ENCODE measurements around the gene PLPPR3.
"Not testable (repeated sequence)": the region's sequence is repeated elsewhere in the genome, so short reads cannot be mapped to it uniquely, and the experiment has no call there.

The PLPPR3 gene

GRCh38 chr19:853014-853585 is 31.3 kb upstream of the PLPPR3 start:
- DNase-seq, result no peak

- no peak for DNase-seq
These were observed 30.6 kb upstream of the PLPPR3 start, which contains the start of gene ELANE for GRCh38 chr19:852136-853013. ELANE (plus strand) TSS chr19:852303; CDS start chr19:852329, 26 bp downstream.

GRCh38 chr19:850979-851335 is 29.2 kb upstream of the PLPPR3 start:
- no peak for DNase-seq

- DNase-seq, result no peak
These were observed 28.6 kb upstream of the PLPPR3 start for GRCh38 chr19:850221-850978.

DNA sequence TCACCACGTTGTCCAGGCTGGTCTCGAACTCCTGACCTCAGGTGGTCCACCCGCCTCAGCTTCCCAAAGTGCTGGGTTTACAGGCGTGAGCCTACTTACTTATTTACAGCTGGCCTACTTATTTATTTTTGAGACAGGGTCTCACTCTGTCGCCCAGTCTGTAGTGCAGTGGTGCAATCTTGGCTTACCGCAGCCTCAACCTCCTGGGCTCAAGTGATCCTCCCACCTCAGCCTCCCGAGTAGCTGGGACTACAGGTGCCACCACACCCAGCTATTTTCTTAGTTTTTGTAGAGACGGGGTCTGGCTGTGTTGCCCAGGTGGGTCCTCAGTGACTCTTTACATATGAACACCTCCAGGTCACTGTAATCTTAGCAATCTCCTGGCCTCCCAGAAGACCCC is 27.4 kb upstream of the PLPPR3 start:
- not testable (repeated sequence) for DNase-seq

DNA sequence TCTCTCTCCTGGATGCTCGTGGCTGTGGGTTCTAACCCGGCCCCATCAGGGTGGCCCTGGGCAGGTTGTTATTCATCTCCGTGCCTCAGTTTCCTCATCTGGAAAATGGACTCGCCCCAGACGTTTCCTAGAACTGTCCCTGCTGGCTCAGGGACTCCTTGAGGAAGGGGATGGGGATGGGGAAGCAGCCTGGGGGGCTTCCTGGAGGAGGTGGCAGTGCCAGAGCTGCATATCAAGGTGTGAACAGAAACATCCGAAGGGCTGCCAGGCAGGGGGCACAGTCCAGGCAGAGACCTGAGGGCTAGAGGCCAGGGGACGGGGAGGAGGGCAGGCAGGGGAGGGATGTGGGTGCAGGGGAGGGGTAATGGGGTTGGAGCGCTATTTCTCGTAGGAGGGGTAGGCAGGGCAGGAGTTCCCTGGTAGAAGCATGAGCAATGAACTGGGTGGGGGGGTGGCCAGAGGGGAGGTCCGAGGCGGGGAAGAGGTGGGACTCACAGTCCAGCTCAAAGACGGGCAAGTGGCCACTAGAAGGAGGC is 26.7 kb upstream of the PLPPR3 start:
- DNase-seq, result no peak

GRCh38 chr19:845707-846521 is 24.2 kb upstream of the PLPPR3 start:
- no peak for DNase-seq

DNA sequence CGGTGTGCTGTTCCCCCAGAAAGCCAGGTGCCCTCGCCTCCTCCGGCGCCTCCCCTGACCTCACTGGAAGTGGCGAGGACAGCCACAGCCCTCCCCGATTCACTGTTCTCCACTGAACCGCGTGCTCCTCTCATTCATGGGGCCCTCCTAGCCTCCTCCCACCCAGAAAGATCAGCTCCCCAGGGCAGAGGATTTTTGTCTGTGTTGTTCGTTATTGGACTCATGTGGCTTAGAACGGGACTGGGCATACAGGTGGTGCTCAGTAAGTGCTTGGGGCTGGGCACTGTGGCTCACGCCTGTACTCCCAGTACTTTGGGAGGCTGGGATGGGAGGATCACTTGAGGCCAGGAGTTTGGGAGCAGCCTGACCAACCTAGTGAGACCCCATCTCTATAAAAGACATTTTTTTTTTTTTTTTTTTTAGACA is 22.8 kb upstream of the PLPPR3 start:
- no peak for DNase-seq

DNA sequence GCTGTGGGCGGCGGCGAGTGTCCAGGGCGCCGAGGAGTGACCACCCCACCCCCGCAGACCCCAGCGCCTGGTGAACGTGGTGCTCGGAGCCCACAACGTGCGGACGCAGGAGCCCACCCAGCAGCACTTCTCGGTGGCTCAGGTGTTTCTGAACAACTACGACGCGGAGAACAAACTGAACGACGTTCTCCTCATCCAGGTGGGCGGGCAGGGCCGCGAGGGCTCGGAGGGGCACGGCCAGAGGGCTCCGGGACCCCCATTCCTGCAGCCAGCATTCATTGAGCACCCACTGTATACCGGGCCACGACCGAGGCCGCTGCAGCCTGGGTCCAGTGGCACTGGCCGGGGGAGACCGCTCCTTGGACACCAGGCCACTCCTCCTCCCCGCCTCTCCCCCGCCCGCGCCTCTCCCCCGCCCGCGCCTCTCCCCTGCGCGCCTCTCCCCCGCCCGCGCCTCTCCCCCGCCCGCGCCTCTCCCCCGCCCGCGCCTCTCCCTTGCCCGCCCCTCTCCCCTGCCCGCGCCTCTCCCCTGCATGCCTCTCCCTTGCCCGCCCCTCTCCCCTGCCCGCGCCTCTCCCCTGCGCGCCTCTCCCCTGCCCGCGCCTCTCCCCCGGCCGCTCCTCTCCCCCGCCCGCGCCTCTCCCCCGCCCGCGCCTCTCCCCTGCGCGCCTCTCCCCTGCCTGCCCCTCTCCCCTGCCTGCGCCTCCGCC is 22.2 kb upstream of the PLPPR3 start:
- no peak for DNase-seq

DNA sequence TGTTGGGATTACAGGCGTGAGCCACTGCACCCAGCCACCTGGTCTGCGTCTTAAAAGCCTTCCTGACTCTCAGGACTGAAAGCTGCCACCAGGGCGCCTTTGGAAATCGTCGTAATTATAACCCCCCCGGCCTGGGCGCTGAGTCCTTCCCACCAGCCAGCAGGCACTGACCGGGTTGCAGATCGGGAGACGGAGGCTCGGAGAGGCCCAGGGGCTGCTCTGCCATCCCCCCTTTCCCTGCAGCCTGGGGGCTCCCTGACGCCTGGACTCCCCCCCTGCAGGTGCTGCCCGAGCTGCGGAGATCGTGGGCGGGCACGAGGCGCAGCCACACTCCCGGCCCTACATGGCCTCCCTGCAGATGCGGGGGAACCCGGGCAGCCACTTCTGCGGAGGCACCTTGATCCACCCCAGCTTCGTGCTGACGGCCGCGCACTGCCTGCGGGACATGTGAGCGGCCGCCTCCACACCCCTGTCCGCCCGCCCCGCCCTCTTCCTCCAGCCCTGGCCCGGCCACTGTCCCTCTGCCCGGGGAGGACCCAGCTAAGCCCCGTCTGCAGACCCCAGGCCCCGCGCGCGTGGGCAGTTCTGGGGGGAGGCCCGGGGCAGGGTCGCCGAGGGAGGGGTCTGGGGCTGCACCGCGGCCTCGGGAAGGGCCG is 21.6 kb upstream of the PLPPR3 start:
- DNase-seq, result no peak

DNA sequence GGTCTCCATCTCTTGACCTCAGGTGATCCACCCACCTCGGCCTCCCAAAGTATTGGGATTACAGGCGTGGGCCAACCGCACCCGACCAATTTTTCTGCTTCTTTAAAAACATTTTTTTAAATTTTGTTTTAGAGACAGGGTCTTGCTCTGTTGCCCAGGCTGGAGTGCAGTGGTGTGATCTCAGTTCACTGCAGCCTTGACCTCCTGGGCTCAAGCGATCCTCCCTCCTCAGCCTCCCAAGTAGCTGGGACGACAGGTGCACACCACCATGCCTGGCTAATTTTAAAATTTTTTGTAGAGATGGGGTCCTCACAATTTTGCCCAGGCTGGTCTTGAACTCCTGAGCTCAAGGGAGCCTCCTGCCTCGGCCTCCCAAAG is 21.0 kb upstream of the PLPPR3 start:
- DNase-seq, result not testable (repeated sequence)

- no peak for DNase-seq
These were observed 18.9 kb upstream of the PLPPR3 start, which contains the start of gene PRTN3 for GRCh38 chr19:840519-841206. PRTN3 (plus strand) TSS chr19:840999; CDS start chr19:841009, 10 bp downstream.

- no peak for DNase-seq
These were observed 13.6 kb upstream of the PLPPR3 start for GRCh38 chr19:835210-835810.

DNA sequence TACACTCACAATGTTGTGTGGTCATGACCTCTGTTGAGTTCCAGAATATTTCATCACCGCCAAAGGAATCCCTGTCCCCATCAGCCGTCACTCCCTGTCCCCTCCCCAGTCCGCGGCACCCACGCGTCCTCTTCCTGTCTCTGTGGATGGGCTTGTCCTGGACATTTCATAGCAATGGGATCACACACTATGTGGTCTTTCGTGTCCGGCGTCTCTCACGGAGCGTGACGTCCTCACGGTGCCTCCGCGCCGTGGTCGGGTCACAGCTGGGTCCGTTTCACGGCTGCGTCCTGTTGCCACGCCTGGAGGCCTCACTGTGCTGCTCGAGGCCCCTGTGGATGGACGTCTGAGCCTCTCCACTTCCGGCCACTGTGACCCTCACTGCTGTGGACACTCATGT is 12.5 kb upstream of the PLPPR3 start:
- no peak for DNase-seq

DNA sequence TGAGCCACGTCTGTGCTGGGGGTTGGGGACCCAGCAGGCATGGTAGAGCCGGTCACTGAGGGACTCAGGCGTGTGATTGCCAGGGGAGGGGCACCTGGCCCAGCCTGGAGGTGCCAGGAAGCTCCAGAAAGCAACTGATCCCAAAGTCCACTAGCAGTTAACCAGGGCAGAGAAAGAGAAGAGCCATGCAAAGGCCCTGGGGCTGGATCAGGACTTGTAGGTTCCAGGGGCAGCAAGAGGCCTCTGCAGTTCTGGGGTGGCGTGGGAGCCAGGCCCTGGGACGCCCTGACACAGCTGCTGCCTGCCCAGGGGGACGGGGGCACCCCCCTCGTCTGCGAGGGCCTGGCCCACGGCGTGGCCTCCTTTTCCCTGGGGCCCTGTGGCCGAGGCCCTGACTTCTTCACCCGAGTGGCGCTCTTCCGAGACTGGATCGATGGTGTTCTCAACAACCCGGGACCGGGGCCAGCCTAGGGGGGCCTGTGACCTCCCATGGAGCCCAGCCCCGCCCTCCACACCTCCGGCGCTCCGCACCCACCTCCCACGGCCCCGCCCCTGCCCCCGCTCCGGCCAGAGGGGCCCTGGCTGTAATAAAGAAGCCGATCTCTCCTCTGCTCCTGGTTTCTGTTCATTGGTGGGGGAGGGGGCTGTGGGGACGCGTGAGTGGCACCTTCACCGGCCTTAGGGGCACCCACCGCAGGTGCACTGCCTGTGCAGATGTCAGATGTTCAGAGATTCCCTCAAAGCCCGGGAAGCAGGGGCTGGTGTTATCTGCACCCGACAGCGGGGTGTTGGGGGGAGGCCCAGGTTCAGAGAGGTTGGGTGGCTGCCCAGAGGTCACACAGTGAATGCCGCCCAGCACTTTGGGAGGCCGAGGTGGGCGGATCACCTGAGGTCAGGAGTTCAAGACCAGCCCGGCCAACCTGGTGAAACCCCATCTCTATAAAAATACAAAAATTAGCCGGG is 9.9 kb upstream of the PLPPR3 start:
- DNase-seq, result no peak

DNA sequence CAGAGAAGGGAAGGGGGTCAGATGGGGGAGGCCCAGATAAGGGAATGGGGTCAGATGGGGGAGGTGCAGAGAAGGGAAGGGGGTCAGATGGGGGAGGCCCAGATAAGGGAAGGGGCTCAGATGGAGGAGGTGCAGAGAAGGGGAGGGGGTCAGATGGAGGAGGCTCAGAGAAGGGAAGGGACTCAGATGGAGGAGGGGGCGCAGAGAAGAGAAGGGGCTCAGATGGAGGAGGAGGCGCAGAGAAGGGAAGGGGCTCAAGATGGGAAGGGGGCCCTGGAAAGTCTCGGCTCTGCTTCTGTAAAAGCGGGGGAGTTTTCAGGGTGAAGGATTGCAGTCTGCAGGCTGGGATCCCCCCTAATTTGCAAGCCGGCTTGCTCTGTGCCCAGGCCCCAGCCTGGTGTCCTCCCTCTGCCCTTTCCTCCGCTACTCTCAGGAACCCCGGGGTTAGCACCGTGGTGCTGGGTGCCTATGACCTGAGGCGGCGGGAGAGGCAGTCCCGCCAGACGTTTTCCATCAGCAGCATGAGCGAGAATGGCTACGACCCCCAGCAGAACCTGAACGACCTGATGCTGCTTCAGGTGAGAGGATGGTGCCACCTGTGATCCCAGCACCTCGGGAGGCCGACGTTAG is 7.5 kb upstream of the PLPPR3 start:
- no peak for DNase-seq

DNA sequence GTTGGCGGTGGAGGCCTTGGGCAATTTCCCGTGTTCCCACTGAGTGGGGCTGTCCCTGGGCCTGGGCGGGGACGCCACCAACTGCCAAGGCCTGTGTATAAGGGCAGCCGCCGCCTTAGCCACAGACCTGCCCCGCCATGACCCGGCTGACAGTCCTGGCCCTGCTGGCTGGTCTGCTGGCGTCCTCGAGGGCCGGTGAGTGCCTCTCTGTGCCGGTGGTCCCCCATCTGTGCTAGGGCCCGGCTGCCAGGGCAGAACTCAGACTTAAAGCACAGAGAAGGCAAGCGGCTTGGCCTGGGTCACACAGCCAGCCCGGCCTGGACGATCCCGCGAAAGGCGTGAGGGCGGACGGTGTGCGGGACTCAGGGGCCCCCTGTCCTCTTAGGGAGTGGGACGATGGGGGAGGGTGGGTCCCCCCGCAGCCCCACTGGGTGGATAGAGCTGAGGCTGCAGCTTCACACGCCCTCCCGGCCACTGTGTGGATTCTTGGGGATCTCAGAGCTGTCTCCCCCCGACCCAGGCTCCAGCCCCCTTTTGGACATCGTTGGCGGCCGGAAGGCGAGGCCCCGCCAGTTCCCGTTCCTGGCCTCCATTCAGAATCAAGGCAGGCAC is 6.1 kb upstream of the PLPPR3 start, which contains the start of gene AZU1:
AZU1 (plus strand) TSS at position 128 of the 612 bp plus-strand sequence; CDS start at position 138, 10 bp downstream.
- no peak for DNase-seq

- no peak for DNase-seq
These were observed 5.6 kb upstream of the PLPPR3 start for GRCh38 chr19:827314-827709.
